Thyroid gland (tissue), 4 donors: ENCODE data around the gene NID2. TPM values are rescaled to one million over a fixed set of nuclear protein-coding genes. Genes with fewer than 3 reads are reported as not detected.
A peak's percentile ranks its signal among the peaks of the same experiment; 100 is the strongest.

ENCODE experiments used
- DNase-seq, 2 donors: peaks; one replicate each; pipeline ENCODE4 v3.0.0-alpha.2; 2019
- H3K27ac ChIP-seq, 3 donors: fragments of 200-600 bp; sonication (generic); 1 replicate in 2 of 3; 2 replicates in 1 of 3; pipeline ENCODE4 v1.5.1; 2016 to 2019; ENCODE audit warnings: mild to moderate bottlenecking in 1 of 3, moderate library complexity in 1 of 3
- H3K27me3 ChIP-seq: fragments of 200-600 bp; sonication (generic); one replicate; pipeline ENCODE4 v1.5.1; 2019
- H3K36me3 ChIP-seq, 2 donors: fragments of 200-600 bp; sonication (generic); one replicate each; pipeline ENCODE4 v1.5.1; 2016 to 2019
- H3K4me1 ChIP-seq, 2 donors: fragments of 200-600 bp; sonication (generic); one replicate each; pipeline ENCODE4 v1.5.1; 2017 to 2019
- H3K4me3 ChIP-seq, 3 donors: fragments of 200-600 bp; sonication (generic); replicated peaks in 1 of 3; 1 replicate in 2 of 3; 2 replicates in 1 of 3; pipeline ENCODE4 v1.5.1; 2016; ENCODE audit warnings: mild to moderate bottlenecking in 1 of 3
- H3K9me3 ChIP-seq: fragments of 200-600 bp; sonication (generic); one replicate; pipeline ENCODE4 v1.5.1; 2017
- POLR2A ChIP-seq, 2 donors: fragments of 450-650 bp; IDR thresholded peaks; one replicate each; pipeline ENCODE4 v1.6.1; 2017; ENCODE audit warnings: antibody characterized with exemption in 2 of 2, mild to moderate bottlenecking in 2 of 2, moderate library complexity in 1 of 2
- WGBS, 2 donors: methylation state at CpG; one replicate each; pipeline ENCODE4 v1.1.5; 2017; 5-methylcytosine and 5-hydroxymethylcytosine counted together
- intact Hi-C: fragments of 100-400 bp; cut with DNase I; formaldehyde crosslinking; loops from one replicate; pipeline ENCODE4 v1.15.1; 2023
- total RNA-seq, 4 donors: library from RNA; depleted of rRNA; stranded (reverse); fragments of >200 nt; gene quantifications; one replicate each; pipeline ENCODE4 v1.2.3, GENCODE V29; 2016
- TF ChIP-seq, protein P1 (sequence below), 6 experiments: fragments of 200-600 bp in 3 of 6; fragments of 450-650 bp in 3 of 6; sonication (generic) in 3 of 6; IDR thresholded peaks; one replicate each; pipeline ENCODE4 v1.5.1; 2016 to 2019; ENCODE audit warnings: antibody characterized with exemption in 6 of 6, mild to moderate bottlenecking in 2 of 6, inconsistent platforms in 1 of 6, moderate library complexity in 1 of 6

The NID2 gene
- total RNA-seq, 4 donors from 2014 or later: 115 to 207 (median 130) TPM

DNA sequence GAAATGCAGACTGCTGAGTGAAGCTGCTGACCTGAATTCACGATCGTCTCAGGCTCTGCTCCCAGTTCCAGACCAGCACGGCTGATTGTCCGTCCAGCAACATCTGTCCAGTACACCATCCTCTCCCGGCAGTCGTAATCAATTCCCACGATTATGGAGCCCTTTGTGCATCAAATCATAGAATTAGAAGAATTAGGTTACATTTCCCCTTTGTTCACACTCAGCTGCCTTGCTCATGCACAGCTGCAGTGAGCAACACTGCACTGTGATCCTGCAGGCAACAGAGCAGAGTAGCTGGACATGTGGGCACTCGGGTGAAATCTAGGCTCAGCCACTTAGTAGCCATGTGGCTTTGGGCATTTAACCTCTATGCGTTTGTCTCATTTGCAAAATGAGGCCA lies 57.3 kb downstream of the NID2 start:
- intact Hi-C loops: loop anchor here (10.0 kb wide), 1 partner anchor 53 kb away; the partner anchor contains the start of gene NID2
- H3K27me3 ChIP-seq: no peaks in the 10 kb centered on the region
- no peak for DNase-seq

DNA sequence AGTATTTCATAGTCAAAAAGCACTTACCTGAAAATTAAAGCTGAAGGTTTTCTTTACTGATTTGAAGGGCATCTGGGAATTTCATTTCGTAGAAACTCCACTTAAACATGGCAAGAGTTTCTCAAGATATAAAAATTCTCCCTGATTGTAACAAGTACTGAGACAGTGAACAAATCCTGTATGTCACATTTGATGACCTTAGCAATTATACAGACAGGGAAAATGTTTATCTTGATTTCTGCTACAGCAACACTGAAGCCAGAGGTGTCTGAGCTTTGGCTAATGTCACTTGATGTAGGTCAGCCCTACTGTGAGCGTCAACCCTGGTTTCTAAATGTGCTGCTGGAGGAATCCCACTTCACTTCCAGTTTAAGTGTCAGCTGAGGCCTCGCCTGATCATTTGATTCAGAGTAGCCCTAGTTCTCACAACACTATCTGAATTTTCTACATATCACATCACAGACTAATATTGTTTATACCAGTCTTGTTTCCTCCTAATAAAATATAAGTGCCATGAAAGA lies 58.6 kb downstream of the NID2 start:
- no peak overlapping the region for H3K4me3 ChIP-seq
- H3K36me3 ChIP-seq: peaks cover 52 to 65% of the 10 kb centered on the region in 2 donors
- no peaks in the 10 kb centered on the region for H3K27me3 ChIP-seq
- WGBS, 2 donors: 78 to 79% methylated on average over 3 of the region's 3 CpGs
- H3K9me3 ChIP-seq: no peaks in the 10 kb centered on the region
- intact Hi-C loops: loop anchor here (10.0 kb wide), 1 partner anchor 55 kb away; the partner anchor contains the start of gene NID2
- DNase-seq: no peak
- no peak for TF ChIP-seq POLR2A (IDR thresholded peaks at IDR 0.05)
- peak overlapping the region in 2 of 3 donors; percentile 32 to 35 for H3K27ac ChIP-seq
- peaks cover 22 to 23% of the 10 kb centered on the region in 2 donors for H3K4me1 ChIP-seq

More for the DNA sequence above, 57.3 kb downstream of the NID2 start:
- WGBS, 2 donors: 95 to 97% methylated on average over 9 of the region's 9 CpGs
- peak overlapping the region in 1 of 3 donors; percentile 41 for H3K27ac ChIP-seq
- no peaks in the 10 kb centered on the region for H3K9me3 ChIP-seq
- no peak for TF ChIP-seq POLR2A (IDR thresholded peaks at IDR 0.05)
- TF ChIP-seq, protein P1, sequence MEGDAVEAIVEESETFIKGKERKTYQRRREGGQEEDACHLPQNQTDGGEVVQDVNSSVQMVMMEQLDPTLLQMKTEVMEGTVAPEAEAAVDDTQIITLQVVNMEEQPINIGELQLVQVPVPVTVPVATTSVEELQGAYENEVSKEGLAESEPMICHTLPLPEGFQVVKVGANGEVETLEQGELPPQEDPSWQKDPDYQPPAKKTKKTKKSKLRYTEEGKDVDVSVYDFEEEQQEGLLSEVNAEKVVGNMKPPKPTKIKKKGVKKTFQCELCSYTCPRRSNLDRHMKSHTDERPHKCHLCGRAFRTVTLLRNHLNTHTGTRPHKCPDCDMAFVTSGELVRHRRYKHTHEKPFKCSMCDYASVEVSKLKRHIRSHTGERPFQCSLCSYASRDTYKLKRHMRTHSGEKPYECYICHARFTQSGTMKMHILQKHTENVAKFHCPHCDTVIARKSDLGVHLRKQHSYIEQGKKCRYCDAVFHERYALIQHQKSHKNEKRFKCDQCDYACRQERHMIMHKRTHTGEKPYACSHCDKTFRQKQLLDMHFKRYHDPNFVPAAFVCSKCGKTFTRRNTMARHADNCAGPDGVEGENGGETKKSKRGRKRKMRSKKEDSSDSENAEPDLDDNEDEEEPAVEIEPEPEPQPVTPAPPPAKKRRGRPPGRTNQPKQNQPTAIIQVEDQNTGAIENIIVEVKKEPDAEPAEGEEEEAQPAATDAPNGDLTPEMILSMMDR (IDR thresholded peaks at IDR 0.05): no peak
- peaks cover 16 to 19% of the 10 kb centered on the region in 2 donors for H3K4me1 ChIP-seq
- no peak overlapping the region for H3K4me3 ChIP-seq
- H3K36me3 ChIP-seq: peaks cover 39 to 63% of the 10 kb centered on the region in 2 donors

DNA sequence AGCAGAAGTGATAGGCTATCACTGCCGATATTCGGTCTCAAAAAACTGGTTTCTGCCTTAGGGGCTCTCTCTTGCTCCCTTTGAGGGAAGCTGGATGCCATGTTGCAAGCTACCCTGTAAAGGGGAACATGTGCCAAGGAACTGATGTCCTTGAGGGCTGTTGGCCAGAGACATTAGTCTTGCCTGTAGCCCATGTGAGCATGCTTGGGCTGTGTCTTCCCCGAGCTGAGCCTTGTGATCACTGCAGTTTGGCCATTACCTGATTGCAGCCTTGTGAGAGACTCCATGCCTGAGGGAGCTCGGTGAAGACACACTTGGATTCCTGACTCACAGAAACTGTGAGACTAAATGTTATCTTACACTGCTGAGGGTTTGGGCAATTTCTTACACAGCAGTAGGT lies 60.7 kb downstream of the NID2 start:
- no peaks in the 10 kb centered on the region for H3K9me3 ChIP-seq
- peaks cover 46 to 68% of the 10 kb centered on the region in 2 donors for H3K36me3 ChIP-seq
- TF ChIP-seq, protein P1 (IDR thresholded peaks at IDR 0.05): no peak
- no peak for TF ChIP-seq POLR2A (IDR thresholded peaks at IDR 0.05)
- no peaks in the 10 kb centered on the region for H3K27me3 ChIP-seq
- H3K4me1 ChIP-seq: peaks cover 29% of the 10 kb centered on the region in 2 donors
- DNase-seq: no peak
- 92 to 96% methylated on average over 4 of the region's 4 CpGs for WGBS, 2 donors
- no peak overlapping the region for H3K4me3 ChIP-seq
- intact Hi-C loops: no loop called here
- no peak overlapping the region for H3K27ac ChIP-seq

DNA sequence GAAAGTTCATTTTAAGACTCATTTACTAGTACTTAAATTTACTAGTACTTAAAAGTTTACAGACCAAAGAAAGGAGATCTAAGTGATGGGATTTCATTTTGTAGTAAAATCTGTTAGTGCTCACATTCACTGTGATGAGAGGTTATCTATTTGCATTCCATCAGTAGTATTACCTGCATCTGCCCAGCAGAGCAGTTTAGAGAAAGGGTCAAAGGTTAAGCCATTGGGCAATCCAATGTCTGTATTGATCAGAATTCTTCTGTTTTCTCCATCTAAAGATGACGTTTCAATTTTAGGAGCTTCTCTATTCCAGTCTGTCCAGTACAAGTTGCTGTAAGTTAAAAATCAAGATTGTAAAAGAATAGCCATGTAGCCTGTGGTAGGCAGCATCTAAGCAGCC lies 61.2 kb downstream of the NID2 start:
- Histone ChIP-seq H3K4me1 (peaks cover 29 to 31% of the 10 kb centered on the region in 2 donors), H3K27ac (peak overlapping the region in 2 of 3 donors; percentile 3 to 49), H3K27me3 (no peaks in the 10 kb centered on the region), H3K4me3 (no peak overlapping the region), H3K9me3 (no peaks in the 10 kb centered on the region), H3K36me3 (peaks cover 46 to 70% of the 10 kb centered on the region in 2 donors)
- DNase-seq: no peak
- TF ChIP-seq POLR2A (IDR thresholded peaks at IDR 0.05): no peak
- TF ChIP-seq, protein P1 (IDR thresholded peaks at IDR 0.05): no peak
- intact Hi-C loops: no loop called here
- 80 to 90% methylated on average over 1 of the region's 1 CpG for WGBS, 2 donors

DNA sequence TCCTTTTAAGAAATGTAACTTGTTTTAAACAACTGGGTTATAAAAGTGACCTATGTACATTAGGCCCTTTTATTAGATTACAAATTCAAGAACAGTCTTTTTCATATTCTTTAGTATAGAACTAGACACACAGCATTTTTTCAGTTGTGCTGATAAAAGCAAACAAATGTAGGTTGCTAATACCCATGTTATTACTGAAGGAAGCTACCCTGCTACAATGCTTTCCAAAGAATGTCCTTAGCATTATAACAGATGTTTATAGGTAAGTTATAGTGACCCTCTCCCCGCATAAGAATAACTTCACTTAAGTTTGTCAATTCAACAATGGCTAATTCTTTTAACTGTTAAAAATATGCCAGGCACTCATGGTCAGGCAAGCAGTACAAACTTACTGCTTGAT lies 61.6 kb downstream of the NID2 start:
- H3K27ac ChIP-seq: peak overlapping the region in 2 of 3 donors; percentile 43 to 49
- H3K4me3 ChIP-seq: no peak overlapping the region
- intact Hi-C loops: no loop called here
- no peaks in the 10 kb centered on the region for H3K27me3 ChIP-seq
- no peak for DNase-seq
- no peaks in the 10 kb centered on the region for H3K9me3 ChIP-seq
- TF ChIP-seq, protein P1 (IDR thresholded peaks at IDR 0.05): no peak
- no peak for TF ChIP-seq POLR2A (IDR thresholded peaks at IDR 0.05)
- H3K36me3 ChIP-seq: peaks cover 47 to 72% of the 10 kb centered on the region in 2 donors
- WGBS, 2 donors: 82 to 83% methylated on average over 1 of the region's 1 CpG
- peaks cover 26 to 31% of the 10 kb centered on the region in 2 donors for H3K4me1 ChIP-seq
